ENCODE measurements around the gene MED27.

MED27 gene

DNA sequence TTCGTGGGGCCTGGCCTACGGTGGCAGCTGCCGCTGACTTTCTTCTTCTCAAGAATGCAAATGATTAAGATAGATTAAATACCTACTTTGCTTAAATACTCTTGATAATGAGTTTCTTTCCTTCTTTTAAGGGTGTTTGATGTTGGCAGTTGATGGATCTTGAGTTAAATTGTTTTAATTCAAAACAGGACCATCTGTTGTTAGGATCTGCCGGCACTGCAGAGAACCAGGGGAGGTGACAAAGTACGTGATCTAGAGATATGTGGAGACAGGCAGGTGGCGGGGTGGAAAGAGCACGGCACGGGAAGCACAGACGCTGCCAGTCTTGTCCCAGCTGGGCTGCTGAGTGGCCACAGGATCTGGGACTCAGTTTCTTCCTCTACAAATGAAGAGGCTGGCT, 37.9 kb downstream of the MED27 start:
- no peak for DNase-seq

DNA sequence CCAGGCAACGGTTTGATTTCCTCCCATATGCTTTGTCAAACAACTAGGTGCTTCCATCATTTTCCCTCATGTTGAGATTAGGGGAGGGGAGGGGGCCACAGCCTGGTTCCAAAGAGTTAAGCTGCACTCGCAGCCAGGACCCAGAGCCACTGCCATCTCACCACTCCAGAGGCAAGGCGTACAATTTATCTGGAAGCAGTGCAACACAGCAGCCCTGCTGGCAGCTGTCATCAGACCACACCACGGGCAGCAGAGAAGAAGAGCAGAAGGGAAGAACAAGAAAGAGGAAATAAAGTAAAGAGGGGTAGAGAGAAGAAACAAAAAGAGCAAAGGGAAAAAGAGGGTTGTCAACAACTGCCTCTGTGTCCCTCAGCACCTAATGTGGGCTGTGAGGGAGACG, 38.9 kb downstream of the MED27 start:
- no peak for DNase-seq

DNA sequence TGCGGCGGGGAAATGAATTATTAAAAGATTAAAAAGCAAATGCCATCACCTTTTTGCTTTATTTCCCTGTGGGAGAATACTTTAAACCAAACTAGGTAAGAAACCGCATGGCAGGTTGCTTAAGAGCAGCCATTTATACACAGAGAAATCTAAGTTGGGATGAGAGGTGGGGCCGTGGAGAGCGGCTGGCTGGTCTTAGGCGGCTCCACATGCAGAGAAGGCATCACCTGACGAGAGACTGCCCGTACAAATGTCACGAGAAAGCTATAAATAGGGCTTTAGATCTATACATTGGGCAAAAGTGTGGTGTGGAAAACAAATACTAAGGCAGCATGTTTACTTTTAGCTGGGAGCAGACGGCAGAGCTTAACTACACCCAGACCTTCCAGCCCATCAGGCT, 39.4 kb downstream of the MED27 start:
- DNase-seq, result no peak

DNA sequence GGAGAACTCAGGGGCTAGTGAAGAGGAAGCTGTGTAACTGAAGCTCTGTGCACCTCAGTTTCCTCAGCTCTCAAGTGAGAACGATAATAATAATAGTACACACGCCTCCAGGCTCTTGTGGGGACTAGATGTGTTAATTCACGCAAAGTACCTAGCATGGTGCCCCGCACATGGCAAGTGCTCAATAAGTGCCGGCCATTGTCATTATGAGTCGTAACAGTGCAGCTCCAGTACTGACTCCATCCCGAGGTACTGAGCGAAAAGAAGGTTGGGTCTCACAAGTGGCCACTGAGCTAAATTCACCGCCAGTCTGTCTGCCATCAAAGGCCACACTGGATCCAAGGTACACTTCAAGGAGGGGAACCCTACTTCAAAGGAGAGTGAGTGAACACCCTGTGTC, 40.4 kb downstream of the MED27 start:
- DNase-seq, result no peak

DNA sequence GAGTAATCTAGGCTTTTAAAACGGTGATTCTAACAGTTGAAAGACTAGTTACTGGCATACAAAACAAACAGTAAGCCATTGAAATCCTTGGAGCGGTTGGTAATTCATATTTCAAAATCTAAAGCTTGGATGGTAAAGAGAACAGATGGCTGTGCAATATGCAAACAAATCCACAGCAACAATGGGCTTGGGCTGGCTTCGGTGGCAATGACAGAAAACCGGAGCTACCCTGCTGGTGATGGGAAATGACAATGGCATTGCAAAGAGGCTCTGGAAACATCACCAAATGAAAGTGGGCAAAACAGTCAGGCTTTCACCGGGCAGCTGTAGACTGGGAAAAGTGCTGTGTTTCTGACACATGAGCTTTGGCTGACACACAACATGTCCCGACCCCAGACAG, 42.2 kb downstream of the MED27 start:
- no peak for DNase-seq

DNA sequence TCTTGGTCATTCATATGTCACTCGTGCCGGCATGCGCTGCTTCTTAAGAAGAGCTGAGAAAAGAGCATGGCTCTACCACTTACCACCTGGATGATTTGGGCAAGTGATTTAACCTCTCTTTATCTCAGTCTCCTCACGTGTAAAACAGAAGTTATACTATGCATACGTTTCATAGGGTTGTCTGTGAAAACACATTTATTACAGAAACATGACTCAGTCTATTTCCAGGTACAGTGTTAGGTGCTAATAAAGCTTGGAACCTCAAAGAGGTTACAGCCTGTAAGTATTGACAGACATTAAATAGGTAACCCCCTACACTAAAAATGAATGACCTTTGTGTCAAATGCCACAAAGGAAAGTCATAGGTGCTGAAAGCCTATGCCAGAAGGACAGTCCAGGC, 43.1 kb downstream of the MED27 start:
- no peak for DNase-seq

DNA sequence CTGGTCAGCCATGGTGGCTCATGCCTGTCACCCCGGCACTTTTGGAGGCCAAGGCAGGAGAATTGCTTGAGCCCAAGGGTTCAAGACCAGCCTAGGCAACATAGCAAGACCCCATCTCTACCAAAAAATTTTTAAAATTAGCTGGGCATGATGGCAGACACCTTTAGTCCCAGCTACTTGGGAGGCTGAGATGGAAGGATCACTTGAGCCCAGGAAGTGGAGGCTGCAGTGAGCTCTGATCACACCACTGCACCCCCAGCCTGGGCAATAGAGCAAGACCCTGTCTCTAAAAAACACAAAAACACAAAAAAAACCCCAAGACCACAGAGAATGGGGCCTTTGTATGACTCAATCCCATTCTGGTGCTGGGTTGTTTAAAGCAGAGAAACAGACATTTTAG, 44.0 kb downstream of the MED27 start:
- DNase-seq, result no peak

DNA sequence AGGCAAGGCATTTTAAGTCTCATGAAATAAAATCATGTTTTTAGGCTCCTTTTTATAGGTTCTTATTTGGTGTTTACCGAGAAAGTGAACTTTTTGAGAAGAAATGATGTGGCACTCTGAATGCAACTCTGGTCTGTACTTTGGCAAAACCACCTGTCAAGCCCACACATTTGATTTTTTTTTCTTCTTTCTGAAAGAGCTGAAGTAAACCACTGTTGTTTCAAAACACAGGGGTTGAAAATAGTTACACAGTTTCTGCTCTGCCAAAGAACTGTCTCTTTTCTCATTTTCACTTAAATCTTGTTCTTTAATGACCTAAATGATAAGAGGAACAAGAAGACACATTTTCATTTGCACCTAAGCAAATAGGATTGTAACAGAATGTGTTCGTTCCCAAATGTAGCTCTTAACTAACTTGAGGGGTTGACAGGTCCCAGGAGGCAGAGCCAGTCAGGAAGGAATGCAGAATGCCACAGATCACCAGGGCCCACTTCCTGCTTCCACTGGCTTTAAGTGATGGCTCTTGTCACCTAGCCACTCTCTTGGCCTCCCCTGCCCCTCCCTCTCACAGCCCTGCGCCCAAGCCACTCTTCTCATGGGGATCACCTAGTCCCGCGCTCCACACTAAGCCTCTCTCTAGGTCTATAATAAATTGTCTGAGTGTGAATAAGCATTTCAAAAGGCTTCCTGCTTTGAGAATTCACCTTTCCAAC, 47.3 kb downstream of the MED27 start:
- no peak for DNase-seq

DNA sequence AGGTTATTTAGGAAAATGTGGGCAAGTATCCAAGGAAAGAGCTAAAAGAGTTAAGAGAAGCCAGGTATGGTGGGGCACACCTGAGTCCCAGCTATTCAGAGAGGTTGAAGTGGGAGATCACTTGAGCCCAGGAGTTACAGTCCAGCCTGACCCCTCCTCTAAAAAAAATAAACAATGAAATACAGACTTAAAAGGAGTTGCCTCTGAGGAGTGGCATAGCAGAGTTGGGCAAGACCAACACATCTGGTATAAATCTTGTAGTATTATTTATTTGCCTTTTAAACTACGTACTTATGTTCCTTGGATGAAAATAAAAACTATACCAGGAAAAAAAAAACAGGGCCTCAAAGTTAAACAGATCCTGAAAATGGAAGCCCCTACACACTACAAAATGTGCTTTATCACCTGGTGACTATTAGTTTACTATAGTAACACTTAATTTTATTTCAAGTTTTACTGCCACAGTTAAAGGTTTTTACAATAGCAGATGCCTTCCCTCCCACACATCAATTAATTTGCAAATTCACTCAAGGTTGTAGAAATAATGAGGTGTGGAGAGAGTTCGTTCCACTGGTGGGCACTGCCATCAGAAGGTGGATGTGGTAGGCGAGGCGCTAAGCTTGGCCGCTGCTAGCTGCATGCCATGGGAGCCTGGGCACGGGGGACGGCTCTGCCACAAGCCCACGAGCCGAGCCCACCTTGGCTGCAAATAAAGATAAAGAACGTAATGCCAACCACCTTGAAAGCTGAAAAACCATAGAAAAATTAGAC, 48.0 kb downstream of the MED27 start:
- DNase-seq, result no peak

DNA sequence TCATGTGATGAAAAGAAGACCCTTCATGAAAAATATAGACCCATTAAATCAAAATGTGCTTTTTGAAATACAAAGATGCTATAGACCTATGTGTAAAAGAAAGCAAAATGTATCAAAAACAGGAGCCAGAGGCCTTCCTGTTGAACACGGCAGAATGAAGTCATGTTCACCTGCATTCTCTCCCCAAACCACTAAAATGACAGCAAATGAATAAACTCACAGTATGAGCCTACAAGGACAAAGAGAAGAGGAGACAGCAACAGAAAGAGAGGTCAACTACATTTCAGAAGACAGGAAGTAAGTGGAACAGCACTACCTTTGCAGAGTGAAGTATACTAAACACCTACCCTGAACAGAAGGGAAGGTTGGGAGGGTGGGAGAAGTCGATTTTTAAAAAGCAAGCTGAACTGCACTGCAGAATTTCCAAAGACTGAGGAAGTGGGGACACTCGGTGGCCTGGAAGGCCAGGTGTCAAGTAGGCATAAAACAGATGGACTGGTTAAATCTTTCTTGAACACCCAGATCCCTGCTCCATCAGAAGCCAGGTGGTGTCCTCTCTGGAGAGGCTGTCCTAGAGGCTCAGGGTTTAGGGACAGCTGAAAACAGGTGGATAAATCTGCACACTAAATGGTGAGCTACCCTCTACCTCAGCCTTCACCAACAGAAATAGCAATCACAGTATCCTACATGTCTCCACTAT, 48.9 kb downstream of the MED27 start:
- no peak for DNase-seq

DNA sequence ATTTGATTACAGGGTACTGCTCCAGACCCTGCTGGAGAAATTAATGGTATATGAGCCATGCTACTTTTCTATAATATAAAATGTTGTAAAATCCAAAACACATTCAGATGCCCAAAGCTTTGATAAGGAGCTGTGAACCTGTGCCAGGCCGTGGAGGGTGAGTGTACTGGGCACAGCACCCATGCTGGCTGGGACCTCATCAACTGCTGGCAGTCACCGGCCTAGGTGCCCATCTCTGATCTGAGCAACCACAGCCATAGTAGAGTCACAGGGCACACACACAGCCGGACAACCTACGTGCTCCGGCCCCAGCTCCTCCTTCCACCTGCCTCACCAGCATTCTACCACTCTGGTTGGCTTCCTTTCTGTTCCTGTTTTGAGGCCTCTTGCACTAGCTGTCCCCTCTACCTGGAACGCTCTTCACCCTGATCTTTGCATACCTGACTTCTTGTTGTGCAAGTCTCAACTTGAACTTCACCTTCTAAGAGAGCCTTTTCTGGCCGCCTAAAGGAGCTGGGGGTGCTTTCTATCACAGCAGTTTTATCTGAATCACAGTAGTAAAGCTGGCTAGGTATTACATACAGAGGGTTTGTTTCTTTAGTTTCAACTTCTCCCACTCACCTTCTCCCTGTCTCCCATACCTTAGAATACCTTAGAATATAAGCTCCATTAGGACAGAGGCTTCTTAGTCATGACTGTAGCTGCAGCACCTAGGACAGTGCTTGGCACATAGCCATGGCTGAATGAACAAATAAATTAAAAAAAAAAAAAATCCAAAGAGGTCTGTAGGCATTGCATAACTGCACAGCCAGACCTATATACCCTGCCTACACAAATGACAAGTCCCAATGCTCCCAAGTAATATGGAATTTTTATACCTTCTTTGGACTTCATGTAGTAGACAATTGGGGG, 51.7 kb downstream of the MED27 start:
- DNase-seq, result no peak

DNA sequence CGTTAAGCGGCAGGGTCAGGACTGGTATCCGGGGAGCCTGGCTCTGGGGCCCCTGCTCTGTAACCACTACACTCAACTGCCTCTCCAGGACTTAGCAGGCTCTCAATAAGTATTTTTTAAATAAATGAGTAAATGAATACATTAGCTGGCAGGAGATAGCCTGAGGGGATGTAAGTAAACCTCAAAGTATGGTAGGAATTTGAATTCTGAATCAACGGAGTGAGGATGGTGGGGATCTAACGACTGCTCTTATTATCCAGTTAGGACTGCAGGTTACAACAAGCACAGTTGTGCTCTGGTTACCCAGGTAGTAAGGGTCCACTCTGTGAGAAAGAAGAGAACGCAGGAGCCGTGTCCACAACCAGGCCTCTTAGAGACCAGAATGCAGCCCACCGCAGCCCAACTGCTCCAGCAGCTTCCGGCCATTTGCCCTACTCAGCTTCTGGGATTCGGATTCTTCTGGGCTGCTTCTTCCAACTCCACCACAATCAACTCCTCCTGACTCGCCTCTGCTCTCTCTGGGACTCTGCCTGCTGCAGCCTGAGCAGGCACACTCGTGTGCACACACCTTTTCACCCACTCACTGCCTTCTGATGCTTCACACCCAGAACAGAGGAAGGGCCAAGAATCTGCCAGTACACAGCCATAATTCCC, 52.6 kb downstream of the MED27 start:
- peak; percentile 73 for DNase-seq

DNA sequence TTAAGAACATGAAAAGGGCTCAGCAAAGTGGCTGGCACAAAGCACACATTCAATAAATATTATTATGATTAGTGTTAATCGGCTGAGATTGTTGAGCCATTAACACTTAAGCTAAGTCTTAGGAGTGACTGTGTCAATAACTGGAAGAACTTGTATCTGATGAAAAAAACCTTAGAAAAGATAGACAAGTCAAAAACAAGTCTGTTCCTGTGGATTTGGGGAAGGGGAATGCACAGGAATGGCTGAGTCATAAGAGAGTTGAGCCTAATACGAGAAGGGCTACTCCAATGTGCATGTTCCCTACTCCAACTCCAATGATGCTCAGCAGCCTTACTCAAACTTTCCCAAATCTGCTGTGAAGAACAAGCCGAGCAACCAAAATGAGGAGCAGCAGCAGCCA, 53.9 kb downstream of the MED27 start:
- no peak for DNase-seq

DNA sequence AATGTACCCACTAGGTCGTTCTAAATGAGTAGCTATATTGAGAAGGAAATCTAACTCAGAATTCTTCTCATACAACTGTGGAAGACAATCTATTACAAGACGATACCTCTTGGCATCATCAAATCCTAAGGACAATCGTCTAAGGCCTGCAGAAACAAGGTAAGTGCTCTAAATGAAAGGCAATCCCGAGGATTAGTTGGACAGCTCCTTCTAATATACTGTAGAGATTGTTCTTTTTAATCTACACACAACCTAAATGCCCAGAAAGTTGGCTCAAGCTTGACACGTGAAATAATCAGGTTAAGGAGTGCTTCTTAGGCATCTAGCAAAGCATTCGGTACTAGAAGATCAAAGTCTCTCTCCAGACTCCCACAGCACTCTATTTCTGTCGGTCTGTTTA, 55.1 kb downstream of the MED27 start:
- DNase-seq, result no peak

DNA sequence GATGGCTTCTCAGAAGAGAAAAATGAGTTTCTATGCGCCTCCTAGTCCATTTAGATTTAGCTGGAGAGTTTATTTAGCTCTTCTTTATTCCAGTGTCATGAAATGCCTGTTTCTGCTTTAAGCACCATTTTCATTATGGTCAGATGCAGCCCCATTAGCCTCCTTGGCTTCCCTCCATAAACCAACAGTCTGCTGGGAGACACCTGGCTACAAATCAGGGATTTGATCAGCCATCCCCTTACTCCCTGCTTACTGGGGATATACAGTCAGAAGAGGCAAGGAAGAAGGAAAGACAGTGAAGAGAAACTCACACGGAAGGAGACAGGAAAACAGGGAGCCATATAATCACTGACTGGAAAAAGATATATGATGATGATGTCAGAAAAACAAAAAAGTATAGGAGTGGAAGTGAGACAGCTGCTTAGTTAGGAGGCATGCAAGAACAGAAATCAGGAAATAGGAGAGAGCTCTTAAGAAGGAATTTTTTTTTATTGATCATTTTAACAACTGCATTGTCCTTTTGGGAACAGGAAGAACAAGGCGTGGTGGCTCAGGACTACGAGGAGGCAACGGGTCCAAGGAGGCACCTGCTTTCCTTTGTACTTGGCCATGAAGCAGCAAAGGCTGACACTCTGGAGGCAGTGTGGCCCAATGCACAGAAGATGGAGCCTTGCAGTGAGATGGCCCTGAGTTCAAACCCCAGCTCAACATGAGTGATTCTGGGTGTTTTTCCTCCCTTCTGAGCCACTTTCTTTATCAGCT, 56.1 kb downstream of the MED27 start:
- DNase-seq, result no peak

DNA sequence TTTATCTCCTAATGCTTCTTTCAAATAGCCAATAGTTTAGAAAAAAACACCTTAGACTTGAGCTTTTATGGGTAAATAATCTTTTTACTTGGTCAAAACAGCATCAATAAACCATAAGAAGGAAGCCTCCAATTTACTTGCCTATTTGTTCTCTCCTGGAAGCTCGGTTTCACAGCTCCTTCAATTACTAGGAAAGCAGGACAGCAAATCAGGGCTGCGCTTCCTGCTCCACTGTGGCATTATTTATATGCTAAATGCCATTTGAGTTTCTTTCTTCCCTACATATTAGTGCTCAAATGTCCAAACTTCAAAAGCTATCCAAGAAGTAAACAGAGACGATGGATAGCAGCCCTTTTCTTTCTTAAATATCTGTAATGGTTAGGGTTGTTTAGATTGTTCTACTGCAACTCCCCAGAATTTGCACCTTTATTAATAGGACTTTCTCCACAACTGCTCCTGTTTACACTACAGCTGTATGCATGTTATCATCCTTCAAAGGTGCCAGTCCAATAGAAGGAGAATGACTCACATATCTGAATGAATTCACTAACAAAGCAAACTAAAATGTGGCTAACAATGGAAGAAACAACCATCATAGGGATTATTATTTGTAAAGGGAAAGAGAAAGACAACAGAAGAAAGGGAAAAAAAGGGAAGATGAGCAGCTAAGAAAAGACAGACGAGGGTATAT, 58.7 kb downstream of the MED27 start:
- no peak for DNase-seq

DNA sequence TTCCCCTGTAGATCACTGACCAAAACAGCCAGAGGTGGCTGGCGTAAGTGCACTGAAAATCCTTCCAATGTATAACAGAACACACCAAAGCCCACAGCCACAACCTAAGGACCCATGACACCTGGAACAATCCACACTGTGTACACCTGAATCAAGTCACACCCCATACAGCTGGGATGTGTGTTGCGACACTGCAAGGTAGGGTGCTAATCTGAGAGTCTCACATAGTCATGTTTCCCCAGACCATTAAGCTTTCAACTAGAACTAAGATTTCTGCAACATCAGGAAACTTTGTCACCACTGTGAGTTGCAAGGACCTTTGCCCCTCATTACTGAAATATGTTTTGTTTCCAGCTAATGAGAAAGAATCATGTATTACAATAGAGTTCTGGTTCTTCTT, 59.4 kb downstream of the MED27 start:
- no peak for DNase-seq

DNA sequence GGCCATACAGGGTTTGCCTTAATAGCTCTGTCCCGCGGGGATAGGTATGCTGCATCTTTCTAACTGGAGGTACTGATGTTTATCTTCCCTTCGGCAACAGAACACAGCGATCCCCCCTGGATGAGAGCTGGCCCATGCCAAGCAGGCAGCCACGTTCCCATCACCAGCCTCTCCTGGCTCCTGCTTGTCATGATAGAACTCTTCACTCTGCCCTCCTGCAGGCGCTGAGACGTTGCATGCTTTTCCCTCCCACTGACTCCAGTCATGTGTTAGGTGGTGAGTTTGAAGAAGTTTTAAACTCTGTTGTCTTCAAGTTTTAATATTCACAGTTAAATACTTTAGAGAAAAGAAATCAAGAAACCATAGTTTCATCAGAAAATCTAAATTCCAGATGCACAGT, 60.0 kb downstream of the MED27 start:
- no peak for DNase-seq

DNA sequence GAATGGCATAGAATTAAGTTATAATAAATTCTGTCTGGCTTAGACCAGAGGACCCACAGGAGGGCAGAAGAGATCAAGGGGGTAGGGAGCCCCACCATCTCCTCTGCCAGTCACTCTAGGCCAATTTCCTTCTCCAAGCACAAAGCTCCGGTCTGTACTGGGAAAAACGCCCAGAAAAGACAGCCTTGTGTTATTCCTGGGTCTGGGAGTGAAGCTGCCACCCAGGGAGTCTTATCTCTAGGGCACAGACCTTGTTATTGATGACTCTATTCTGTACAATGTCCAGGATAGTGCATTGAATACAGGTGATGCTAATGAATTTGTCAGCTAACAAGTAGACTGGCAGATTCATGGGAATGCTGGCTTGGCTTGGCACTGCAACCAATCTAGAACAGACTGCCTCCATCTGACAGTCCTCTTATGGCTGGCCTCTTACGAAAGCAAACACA, 60.7 kb downstream of the MED27 start:
- no peak for DNase-seq

DNA sequence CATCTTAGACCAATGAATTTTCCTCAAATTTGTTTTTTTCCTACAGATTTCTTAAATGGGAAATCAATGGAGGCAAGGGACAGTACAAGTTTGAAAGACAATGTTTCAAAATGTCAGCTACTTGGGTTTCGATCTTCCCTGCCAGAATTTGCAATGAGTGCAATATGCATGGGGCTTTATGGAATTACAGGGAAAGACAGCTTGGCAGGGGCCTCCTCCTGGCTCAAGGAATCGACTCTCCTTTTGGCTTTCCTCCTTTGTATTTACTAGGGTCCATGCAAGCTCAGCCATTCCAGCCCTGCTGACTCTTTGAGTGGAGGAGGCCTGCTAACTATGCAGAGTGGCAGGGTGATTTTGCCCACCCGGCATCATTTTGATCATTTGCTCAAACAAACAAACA, 63.2 kb downstream of the MED27 start:
- no peak for DNase-seq

DNA sequence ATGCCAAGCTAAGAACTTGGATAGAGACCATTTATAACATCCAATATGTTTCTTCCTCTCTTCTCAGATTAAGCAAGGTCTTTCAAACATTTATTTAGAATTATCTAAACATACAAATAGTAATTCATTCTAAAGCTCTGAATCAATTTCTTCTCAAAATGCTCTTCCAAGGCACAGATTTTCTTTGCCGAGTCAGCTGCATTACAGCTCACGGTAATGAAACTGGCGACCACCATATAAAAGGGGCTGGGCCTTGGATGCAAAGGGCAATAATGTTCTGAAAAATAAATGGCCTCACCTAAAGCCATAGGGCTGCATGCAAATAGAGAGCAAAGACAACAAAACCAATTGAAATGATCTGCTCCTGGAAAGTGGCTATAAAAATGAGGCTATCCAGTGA, 63.8 kb downstream of the MED27 start:
- DNase-seq, result no peak

Data from fibroblast of skin of abdomen (primary cell).